GM12872 (cell line): Measurements from ENCODE around the gene IFRD2.

Source experiments
- TF ChIP-seq, protein P1 (sequence below): IDR thresholded peaks from 3 replicates; pipeline ENCODE4 v1.5.1; 2011; ENCODE audit warnings: low read depth, mild to moderate bottlenecking, low read length, moderate library complexity; ENCODE audit not compliant: insufficient read depth

The IFRD2 gene

DNA sequence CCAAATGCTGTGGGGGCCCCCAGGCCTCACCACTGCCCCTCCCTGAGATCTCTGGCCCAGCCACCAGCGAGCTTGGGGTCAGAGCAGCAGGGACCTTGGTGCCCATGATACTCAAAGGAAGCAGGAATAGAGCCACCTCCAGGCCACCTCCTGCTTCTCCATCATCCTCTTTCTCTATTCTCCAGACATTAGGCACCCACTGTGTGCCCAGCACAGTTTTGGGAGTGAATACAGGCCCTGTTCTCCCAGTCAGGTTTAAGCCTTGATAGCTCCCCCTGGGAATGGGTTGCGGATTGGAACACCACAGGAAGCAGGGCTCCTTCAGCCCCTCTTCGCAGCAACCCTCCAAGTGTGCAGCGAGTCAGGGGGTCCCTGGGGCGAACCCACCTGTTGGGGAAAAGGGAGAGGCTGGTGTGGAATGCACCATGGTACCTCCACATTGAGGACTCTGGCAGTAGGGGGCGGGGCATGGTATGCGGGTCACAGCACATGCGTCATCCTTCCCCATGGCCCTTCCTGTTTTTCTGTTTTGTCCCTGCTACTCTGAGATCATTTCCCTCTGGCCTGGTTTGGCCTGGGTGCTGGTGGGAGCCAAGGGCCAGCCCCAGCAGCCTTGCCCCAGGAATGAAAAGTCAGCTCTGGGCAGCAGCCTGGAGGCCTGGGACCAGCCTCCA, 37.5 kb downstream of the IFRD2 start:
- TF ChIP-seq, protein P1, sequence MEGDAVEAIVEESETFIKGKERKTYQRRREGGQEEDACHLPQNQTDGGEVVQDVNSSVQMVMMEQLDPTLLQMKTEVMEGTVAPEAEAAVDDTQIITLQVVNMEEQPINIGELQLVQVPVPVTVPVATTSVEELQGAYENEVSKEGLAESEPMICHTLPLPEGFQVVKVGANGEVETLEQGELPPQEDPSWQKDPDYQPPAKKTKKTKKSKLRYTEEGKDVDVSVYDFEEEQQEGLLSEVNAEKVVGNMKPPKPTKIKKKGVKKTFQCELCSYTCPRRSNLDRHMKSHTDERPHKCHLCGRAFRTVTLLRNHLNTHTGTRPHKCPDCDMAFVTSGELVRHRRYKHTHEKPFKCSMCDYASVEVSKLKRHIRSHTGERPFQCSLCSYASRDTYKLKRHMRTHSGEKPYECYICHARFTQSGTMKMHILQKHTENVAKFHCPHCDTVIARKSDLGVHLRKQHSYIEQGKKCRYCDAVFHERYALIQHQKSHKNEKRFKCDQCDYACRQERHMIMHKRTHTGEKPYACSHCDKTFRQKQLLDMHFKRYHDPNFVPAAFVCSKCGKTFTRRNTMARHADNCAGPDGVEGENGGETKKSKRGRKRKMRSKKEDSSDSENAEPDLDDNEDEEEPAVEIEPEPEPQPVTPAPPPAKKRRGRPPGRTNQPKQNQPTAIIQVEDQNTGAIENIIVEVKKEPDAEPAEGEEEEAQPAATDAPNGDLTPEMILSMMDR = no peak

DNA sequence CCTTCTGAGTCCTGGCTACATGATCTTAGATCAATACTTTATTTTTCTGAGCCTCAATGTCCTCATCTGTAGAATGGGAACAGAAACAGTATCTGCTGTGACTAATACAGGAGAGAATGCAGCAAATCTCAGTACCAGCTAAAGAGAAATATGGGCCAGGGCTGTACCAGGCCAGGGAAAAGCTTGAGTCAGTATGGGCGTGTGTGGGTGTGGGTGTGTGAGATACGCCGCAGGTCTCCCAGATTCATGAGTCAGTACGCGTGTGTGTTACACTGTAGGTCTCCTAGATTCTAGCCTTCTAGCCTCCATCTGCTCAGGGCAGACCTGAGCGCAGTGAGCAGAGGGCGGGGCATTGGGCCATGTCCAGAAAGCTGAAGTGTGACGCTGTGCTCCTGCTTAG, 41.0 kb downstream of the IFRD2 start:
- TF ChIP-seq, protein P1 = no peak

DNA sequence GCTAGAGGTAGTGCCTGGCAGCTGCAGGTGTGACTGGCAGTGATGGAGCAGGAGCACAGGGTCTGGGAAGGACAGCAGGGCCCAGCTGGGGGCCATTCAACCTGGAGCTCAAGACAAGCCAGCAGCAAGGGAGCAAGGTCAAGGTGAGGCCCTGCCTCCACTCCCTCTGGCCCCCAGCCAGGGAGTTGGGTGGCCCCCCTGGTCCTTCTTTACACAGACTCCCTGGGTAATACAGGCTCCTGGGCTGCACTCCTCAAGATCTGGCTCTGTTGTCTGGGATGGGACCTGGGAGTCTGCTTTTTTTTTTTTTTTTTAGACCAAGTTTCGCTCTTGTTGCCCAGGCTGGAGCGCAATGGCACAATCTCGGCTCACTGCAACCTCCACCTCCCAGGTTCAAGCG, 41.7 kb downstream of the IFRD2 start:
- TF ChIP-seq, protein P1 = no peak

DNA sequence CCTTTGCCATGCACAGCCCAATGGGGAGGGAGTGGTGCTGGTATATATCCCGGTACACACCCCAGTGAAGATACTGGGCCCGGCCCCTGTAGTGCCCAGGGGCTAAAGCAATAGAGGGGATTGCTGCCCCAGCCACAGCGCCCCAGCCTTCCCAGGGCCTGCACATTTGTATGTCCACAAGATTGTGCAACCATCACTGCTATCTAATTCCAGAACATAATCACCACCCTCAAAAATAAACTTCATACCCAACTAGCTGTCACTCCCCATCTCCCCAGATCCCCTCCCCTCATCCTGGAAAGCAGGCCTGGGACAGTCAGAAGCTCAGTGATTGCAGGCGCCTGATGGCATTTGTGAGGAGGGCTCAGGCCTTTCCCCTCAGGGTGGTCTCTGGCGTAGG, 42.8 kb downstream of the IFRD2 start:
- TF ChIP-seq, protein P1 = no peak

DNA sequence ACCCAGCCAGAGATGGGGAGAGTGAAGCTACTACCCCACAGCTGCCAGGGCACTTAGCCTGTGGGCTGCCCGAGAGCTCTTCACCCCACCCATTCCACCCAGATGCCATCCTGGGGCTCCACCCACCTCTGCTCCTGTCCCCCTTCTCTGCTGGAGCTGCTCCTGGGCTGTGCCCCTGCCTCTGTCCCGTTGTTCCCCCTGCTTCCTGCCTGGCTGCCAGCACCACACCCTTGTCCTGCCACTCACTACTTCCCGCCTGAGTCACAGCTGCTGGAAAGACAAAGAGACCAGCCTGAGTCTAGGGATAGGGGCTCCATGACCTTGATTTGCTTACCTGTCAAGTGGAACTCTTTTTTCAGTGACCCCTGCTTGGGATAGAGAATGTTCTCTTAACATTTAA, 43.8 kb downstream of the IFRD2 start:
- TF ChIP-seq, protein P1 = no peak

DNA sequence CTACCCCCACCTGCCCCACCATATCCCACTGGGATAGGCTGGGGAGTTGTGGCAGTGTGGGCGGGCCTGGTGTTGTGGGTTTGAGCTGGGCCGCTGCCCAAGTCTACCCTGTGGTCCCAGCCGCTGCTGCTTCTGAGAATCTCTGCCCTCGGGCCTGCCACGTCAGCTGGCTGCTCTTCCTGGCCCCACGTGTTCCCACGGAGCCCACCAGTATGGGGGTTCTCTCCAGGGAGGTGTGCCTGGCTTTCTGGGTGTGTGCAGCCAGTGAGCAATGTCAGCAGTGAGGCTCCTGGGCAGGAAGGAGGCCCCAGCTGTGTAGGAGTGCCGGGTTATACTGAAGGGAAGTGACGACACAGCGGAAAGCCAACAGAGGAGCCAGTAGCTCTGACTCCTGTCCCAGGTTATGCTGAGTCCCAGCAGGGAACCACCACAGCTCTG, 45.7 kb downstream of the IFRD2 start:
- TF ChIP-seq, protein P1 = no peak

DNA sequence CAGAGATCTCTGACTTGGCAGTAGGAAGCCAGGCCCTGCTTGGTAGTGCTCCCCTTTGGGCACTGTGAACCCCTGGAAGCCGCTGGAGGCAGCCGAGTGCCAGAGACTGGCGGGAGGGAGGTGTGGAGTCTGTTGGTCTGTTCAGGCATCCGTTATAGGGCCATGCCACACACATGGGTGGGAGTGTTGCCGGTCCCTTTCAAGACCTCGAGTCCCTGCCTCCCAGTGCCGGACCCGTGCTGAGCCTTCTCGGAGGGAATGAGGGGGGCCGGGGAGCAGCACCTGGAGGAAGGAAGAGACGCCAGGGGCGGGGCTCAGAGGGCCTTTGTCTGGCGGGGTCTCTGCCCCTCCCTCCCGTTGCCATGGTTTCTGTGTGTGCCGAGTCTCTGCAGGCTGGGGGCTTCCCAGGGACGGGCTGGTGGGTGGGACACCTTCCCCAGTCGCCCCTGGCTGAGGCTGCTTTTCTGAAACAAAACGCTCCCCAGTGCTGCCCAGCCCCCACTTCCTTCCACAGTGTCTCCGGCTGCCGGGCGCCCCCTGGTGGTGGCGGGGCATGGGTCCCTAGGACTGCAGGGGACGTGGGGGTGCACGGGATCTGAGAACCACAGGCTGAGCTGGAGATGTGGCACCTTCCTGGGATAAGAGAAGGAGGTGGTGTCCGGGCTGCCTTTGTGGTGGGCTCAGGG, 46.3 kb downstream of the IFRD2 start:
- TF ChIP-seq, protein P1 = peak; percentile 93
